ENCODE measurements around the gene SPATA13. TPM values are rescaled to one million over a fixed set of nuclear protein-coding genes. Genes with fewer than 3 reads are reported as not detected.

SPATA13 gene
- total RNA-seq, 1 experiment from 2014 or later, result 10.5 TPM

GRCh38 chr13:24273926-24274325 is 113.4 kb downstream of the SPATA13 start:
- intact Hi-C loops (cut with micrococcal nuclease; ENCODE audit: unreplicated experiment), result no loop called here
- no peaks in the 10 kb centered on the region for H3K27me3 ChIP-seq (replicated peaks; ENCODE audit: control insufficient read depth, insufficient read depth, low read length)
- Mint-ChIP-seq H3K9me3 (ENCODE audit: unreplicated experiment) (no peaks in the 10 kb centered on the region), H3K27ac (ENCODE audit: unreplicated experiment) (no peak overlapping the region), H3K36me3 (ENCODE audit: insufficient read depth, unreplicated experiment) (no peaks in the 10 kb centered on the region), H3K4me3 (ENCODE audit: unreplicated experiment) (no peak overlapping the region), H3K27me3 (ENCODE audit: insufficient read depth, unreplicated experiment) (no peaks in the 10 kb centered on the region), H3K4me1 (ENCODE audit: low read depth, unreplicated experiment) (peaks cover 13% of the 10 kb centered on the region)
- DNase-seq, result no peak
- TF ChIP-seq, protein P1, sequence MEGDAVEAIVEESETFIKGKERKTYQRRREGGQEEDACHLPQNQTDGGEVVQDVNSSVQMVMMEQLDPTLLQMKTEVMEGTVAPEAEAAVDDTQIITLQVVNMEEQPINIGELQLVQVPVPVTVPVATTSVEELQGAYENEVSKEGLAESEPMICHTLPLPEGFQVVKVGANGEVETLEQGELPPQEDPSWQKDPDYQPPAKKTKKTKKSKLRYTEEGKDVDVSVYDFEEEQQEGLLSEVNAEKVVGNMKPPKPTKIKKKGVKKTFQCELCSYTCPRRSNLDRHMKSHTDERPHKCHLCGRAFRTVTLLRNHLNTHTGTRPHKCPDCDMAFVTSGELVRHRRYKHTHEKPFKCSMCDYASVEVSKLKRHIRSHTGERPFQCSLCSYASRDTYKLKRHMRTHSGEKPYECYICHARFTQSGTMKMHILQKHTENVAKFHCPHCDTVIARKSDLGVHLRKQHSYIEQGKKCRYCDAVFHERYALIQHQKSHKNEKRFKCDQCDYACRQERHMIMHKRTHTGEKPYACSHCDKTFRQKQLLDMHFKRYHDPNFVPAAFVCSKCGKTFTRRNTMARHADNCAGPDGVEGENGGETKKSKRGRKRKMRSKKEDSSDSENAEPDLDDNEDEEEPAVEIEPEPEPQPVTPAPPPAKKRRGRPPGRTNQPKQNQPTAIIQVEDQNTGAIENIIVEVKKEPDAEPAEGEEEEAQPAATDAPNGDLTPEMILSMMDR (IDR thresholded peaks at IDR 0.05; ENCODE audit: insufficient read depth in 1 of 2, low read depth in 1 of 2, low read length in 1 of 2, severe bottlenecking in 1 of 2, unreplicated experiment in 1 of 2), result no peak
- peaks cover 24% of the 10 kb centered on the region for H3K4me1 ChIP-seq
- ChIA-PET CTCF (no interaction called here), POLR2A (no interaction called here)
- H3K4me3 ChIP-seq (ENCODE audit: low read depth, low read length), result no peak overlapping the region
- H3K36me3 ChIP-seq (ENCODE audit: control insufficient read depth, insufficient read depth, low read length), result no peaks in the 10 kb centered on the region; the same call in 1 of the 2 replicates
- H3K9me3 ChIP-seq, result no peaks in the 10 kb centered on the region
- BruUV-seq (replicated peaks), result no TSS peak

GRCh38 chr13:24274452-24275021 is 114.0 kb downstream of the SPATA13 start:
- CTCF ChIA-PET, result no interaction called here
- no peaks in the 10 kb centered on the region; the same call in 1 of the 2 replicates for H3K36me3 ChIP-seq (ENCODE audit: control insufficient read depth, insufficient read depth, low read length)
- H3K4me3 ChIP-seq (ENCODE audit: low read depth, low read length), result no peak overlapping the region
- POLR2A ChIA-PET, result no interaction called here
- BruUV-seq (replicated peaks), result no TSS peak
- H3K9me3 Mint-ChIP-seq (ENCODE audit: unreplicated experiment), result no peaks in the 10 kb centered on the region
- H3K9me3 ChIP-seq, result no peaks in the 10 kb centered on the region
- H3K4me1 ChIP-seq, result peaks cover 24% of the 10 kb centered on the region
- H3K27me3 Mint-ChIP-seq (ENCODE audit: insufficient read depth, unreplicated experiment), result no peaks in the 10 kb centered on the region
- H3K4me1 Mint-ChIP-seq (ENCODE audit: low read depth, unreplicated experiment), result peaks cover 13% of the 10 kb centered on the region
- H3K36me3 Mint-ChIP-seq (ENCODE audit: insufficient read depth, unreplicated experiment), result no peaks in the 10 kb centered on the region
- no peak for DNase-seq
- intact Hi-C loops (cut with micrococcal nuclease; ENCODE audit: unreplicated experiment), result no loop called here
- H3K27me3 ChIP-seq (replicated peaks; ENCODE audit: control insufficient read depth, insufficient read depth, low read length), result no peaks in the 10 kb centered on the region
- H3K27ac Mint-ChIP-seq (ENCODE audit: unreplicated experiment), result no peak overlapping the region
- H3K4me3 Mint-ChIP-seq (ENCODE audit: unreplicated experiment), result no peak overlapping the region
- TF ChIP-seq, protein P1 (IDR thresholded peaks at IDR 0.05; ENCODE audit: insufficient read depth in 1 of 2, low read depth in 1 of 2, low read length in 1 of 2, severe bottlenecking in 1 of 2, unreplicated experiment in 1 of 2), result no peak

DNA sequence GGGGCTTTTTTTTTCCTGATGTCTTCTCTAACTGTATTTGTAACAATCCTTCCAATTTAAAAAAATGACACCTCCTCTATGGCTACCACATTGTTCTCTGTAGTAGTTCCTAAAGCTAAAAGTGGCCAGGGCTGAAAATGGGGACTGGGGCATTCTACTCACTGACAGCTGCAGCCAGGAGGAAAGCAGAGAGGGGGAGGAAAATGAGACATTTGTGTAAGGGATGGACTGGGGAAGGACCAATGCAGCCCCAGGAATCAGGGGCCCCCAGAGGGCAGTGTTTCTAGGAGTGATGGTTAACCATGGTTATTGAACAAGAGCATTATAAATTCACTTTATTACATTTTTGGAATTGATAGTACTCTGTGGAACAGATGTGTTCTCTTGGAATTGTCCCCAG is 114.5 kb downstream of the SPATA13 start:
- no peaks in the 10 kb centered on the region for H3K27me3 ChIP-seq (replicated peaks; ENCODE audit: control insufficient read depth, insufficient read depth, low read length)
- ChIA-PET CTCF (no interaction called here), POLR2A (no interaction called here)
- no TSS peak for BruUV-seq (replicated peaks)
- H3K9me3 ChIP-seq, result no peaks in the 10 kb centered on the region
- no peaks in the 10 kb centered on the region; the same call in 1 of the 2 replicates for H3K36me3 ChIP-seq (ENCODE audit: control insufficient read depth, insufficient read depth, low read length)
- intact Hi-C loops (cut with micrococcal nuclease; ENCODE audit: unreplicated experiment), result no loop called here
- peaks cover 22% of the 10 kb centered on the region for H3K4me1 ChIP-seq
- H3K4me1 Mint-ChIP-seq (ENCODE audit: low read depth, unreplicated experiment), result peaks cover 13% of the 10 kb centered on the region
- DNase-seq, result no peak
- no peak overlapping the region for H3K4me3 ChIP-seq (ENCODE audit: low read depth, low read length)
- TF ChIP-seq, protein P1 (IDR thresholded peaks at IDR 0.05; ENCODE audit: insufficient read depth in 1 of 2, low read depth in 1 of 2, low read length in 1 of 2, severe bottlenecking in 1 of 2, unreplicated experiment in 1 of 2), result no peak
- no peaks in the 10 kb centered on the region for H3K27me3 Mint-ChIP-seq (ENCODE audit: insufficient read depth, unreplicated experiment)
- H3K9me3 Mint-ChIP-seq (ENCODE audit: unreplicated experiment), result no peaks in the 10 kb centered on the region
- H3K27ac Mint-ChIP-seq (ENCODE audit: unreplicated experiment), result no peak overlapping the region
- no peaks in the 10 kb centered on the region for H3K36me3 Mint-ChIP-seq (ENCODE audit: insufficient read depth, unreplicated experiment)
- no peak overlapping the region for H3K4me3 Mint-ChIP-seq (ENCODE audit: unreplicated experiment)

Data from Caco-2 (cell line).